CD4-positive, alpha-beta T cell treated with Interleukin-10 for 1 hour (primary cell): Measurements from ENCODE around the gene NUPR2.
"Not testable (repeated sequence)": the region's sequence is repeated elsewhere in the genome, so short reads cannot be mapped to it uniquely, and the experiment has no call there.

Source experiments
- DNase-seq: peaks from one replicate; pipeline ENCODE4 v3.0.0-alpha.2; 2020

NUPR2 gene

DNA sequence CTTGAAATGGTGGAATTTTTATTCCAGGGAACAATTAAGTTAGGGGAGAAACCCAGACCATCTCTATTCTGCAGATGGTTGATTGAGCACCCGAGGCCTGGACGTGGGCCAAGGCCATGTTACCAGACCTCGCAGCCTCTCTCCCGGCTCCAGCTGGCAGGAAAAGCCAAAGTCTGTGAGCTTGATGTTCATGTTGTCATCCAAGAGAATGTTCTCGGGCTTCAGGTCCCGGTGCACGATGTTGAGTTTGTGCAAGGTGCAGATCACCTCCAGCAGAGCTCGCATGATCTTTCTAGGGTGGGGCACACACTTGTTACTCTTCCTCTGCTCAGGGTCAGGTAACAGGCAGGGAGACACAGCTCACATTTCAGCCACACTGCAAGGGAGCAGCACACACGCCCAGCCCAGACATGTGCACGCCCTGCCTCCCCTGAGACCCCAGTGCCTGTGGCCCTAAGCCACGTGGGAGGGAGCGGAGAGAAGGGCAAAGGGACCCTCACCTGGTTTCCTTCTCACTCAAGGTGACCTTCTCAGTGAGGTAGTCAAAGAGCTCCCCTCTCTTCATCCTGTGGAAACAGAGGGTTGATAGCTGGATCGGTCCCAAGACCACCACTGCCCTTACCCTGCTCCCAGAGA lies 32.9 kb downstream of the NUPR2 start:
- no peak for DNase-seq

DNA sequence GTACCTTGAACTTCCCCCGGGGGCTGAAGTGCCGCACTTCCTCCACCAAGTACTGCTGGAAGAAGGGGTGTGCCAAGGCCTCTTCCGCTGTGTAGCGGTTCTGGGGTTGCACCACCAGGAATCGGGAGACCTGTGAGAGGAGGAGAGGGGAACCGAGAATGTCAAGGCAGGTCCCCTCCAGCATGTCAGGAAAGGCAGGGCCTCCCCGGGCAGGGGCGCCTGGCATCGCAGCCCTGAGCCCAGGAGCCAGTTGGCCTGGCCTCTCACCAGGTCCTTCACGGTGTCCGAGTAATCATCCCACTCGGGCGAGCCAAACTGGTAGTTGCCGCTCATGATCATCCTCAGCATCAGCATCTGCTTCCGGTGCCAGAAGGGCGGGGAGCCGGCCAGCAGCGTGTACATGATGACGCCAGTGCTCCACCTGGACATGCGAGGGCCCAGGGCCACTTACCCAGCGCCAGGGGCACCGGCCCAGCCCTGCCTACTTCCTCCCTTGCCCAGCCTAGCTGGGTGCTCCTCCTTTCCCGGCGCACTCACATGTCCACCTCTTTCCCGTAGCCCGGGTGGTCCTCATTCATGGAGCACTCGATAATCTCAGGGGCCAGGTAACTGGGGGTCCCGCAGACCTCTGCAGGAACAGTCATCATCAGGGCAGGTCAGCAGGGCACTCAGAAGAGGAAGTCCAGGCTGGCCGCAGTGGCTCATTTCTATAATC lies 34.4 kb downstream of the NUPR2 start:
- DNase-seq, result no peak

DNA sequence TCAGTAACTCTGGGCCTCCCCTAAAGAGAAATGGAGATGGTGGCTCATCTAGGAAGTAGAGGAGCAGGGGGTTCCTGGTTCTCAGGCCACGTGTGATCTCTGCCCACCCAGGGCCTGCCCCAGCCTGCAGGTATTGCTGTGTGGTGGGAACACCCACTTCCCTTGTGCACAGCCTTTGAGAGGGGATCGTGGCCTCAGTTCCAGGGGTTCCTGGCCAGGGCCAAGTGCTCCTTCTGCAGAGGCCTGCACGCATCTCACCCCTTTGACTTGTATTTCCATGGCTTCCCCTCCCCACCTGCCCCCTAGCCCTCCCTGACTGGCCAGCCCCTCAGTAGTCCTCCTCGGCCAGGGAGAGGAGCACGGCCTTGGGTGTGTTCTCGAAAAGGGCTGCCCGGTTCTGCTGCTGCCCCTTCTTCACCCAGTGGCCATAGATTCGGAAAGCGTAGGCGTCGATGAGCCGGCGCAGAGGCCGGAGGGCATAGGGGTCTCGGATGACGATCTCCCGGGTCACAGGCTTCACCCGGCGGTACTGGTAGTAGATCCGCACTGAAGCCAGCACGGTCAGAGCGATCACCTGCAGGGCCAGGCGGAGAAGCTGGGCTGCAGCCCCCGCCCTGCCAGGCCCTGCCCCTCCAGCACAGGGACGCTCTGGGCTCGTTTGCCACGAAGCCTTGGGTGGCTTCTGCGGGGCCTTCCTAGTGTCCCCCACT lies 35.3 kb downstream of the NUPR2 start:
- DNase-seq, result not testable (repeated sequence)

DNA sequence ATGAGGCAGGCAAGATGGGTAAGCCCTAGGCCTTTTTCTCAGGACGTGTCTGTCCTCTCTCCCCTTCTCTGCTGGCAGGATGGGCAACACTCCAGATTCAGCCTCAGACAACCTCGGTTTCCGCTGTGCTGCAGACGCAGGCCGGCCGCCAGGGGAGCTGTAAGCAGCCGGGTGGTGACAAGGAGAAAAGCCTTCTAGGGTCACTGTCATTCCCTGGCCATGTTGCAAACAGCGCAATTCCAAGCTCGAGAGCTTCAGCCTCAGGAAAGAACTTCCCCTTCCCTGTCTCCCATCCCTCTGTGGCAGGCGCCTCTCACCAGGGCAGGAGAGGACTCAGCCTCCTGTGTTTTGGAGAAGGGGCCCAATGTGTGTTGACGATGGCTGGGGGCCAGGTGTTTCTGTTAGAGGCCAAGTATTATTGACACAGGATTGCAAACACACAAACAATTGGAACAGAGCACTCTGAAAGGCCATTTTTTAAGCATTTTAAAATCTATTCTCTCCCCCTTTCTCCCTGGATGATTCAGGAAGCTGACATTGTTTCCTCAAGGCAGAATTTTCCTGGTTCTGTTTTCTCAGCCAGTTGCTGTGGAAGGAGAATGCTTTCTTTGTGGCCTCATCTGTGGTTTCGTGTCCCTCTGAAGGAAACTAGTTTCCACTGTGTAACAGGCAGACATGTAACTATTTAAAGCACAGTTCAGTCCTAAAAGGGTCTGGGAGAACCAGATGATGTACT lies 36.6 kb downstream of the NUPR2 start:
- no peak for DNase-seq

DNA sequence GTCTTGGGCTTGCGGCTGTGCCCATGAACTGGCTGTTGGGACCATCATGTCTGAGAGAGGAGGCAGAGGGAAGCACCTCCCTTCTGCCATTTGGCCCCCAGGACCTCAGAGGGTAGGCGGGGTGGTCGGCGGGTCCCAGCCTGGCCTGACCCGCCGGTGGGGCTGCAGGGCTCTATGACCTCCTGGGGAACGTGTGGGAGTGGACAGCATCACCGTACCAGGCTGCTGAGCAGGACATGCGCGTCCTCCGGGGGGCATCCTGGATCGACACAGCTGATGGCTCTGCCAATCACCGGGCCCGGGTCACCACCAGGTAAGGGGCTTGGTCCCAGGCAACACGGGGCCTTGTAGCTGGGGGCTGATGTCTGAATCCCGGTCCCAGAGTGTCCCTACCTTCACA lies 38.0 kb downstream of the NUPR2 start:
- DNase-seq, result no peak

DNA sequence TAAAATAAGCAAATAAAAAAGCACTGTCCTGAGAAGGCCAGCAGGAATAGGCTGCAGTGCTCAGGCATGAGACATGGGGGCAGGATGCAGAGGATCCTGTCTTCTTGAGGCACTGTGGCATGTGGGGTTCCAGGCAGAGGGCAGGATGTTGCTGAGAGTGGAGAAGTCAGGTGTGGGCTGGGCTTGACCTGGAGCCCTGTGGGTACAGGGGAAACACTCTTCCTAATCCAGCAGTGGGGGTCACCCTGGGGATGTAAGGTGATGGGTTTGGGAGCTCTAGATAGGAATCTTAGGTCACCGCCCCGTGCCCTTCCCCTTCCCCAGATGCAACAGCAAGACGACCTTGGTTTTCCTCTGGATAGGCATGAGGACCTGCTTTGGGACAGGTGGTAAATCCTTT lies 38.5 kb downstream of the NUPR2 start:
- no peak for DNase-seq

DNA sequence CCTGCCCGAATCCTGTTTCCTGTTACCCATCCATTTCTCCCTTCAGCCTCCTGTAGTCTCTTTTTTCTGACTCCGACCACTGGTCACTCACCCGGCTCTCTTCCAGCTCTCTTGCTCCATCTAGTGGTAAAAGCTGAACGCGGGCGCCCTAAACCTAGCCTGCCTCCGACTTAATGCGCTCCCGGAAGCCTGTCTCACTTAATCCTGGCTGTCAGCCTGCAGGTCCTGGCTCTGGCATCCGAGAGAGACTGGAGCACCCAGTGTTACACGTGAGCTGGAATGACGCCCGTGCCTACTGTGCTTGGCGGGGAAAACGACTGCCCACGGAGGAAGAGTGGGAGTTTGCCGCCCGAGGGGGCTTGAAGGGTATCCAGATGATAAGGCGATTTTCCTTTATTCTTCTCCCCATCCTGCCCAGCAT lies 41.8 kb downstream of the NUPR2 start:
- DNase-seq, result peak; percentile 79

DNA sequence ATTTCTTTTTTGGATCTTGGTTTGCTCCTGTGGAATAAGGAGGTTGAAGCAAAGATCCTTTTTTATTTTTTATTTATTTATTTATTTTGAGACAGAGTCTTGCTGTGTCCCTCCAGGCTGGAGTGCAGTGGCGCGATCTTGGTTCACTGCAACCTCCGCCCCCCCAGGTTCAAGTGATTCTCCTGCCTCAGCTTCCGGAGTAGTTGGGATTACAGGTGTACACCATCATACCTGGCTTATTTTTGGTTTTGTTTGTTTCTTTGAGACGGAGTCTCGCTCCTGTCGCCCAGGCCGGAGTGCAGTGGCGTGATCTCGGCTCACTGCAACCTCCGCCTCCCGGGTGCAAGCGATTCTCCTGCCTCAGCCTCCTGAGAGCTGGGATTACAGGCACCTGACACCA lies 49.8 kb downstream of the NUPR2 start:
- DNase-seq, result not testable (repeated sequence)
